A673 (cell line): ENCODE measurements around the gene DNAJC22. TPM values are rescaled to one million over a fixed set of nuclear protein-coding genes. Genes with fewer than 3 reads are reported as not detected.

Experiments used
- BruUV-seq: library from RNA; stranded (reverse); fragments of 400-500 nt; replicated peaks from 2 replicates; lab custom pipeline; 2021; lab: Mats Ljungman, UMichigan
- CTCF ChIA-PET: fragments of 300-600 bp; sonication (Branson Sonifier 250); formaldehyde crosslinking; loops from one replicate; lab custom pipeline; 2022; ENCODE audit warnings: antibody characterized with exemption; lab: Charles Lee
- POLR2A ChIA-PET: fragments of 300-600 bp; sonication (Branson Sonifier 250); formaldehyde crosslinking; loops from one replicate; lab custom pipeline; 2022; ENCODE audit warnings: antibody characterized with exemption; ENCODE audit not compliant: low non-redundant PET; lab: Charles Lee
- DNase-seq: peaks from one replicate; pipeline ENCODE4 v3.0.0-alpha.2; 2015; ENCODE audit warnings: low spot score
- H3K27ac ChIP-seq: fragments of 200-600 bp; sonication (generic); 2 replicates; pipeline ENCODE4 v1.5.1; 2016; ENCODE audit warnings: mixed run types, low read depth, mild to moderate bottlenecking, mixed read lengths, antibody characterized with exemption, low read length; ENCODE audit not compliant: poor library complexity, severe bottlenecking
- H3K27me3 ChIP-seq: fragments of 200-600 bp; sonication (generic); replicated peaks from 2 replicates; pipeline ENCODE4 v1.6.1; 2017; ENCODE audit warnings: mixed run types, low read depth, mild to moderate bottlenecking, mixed read lengths, antibody characterized with exemption, low read length; ENCODE audit not compliant: insufficient read depth, poor library complexity
- H3K36me3 ChIP-seq: fragments of 200-600 bp; sonication (generic); 2 replicates; pipeline ENCODE4 v1.6.1; 2016; ENCODE audit warnings: mixed run types, mild to moderate bottlenecking, mixed read lengths, antibody characterized with exemption, low read length; ENCODE audit not compliant: insufficient read depth, poor library complexity, severe bottlenecking
- H3K4me1 ChIP-seq: fragments of 200-600 bp; sonication (generic); 2 replicates; pipeline ENCODE4 v1.6.1; 2017; ENCODE audit warnings: mixed run types, mild to moderate bottlenecking, mixed read lengths, antibody characterized with exemption, low read length; ENCODE audit not compliant: insufficient read depth, poor library complexity, severe bottlenecking
- H3K4me3 ChIP-seq: fragments of 200-600 bp; sonication (generic); 2 replicates; pipeline ENCODE4 v1.5.1; 2016; ENCODE audit warnings: low read depth, mixed run types, mild to moderate bottlenecking, mixed read lengths, low read length; ENCODE audit not compliant: poor library complexity, severe bottlenecking
- H3K9me3 ChIP-seq: fragments of 200-600 bp; sonication (generic); 2 replicates; pipeline ENCODE4 v1.6.1; 2016; ENCODE audit warnings: mixed run types, low read depth, mild to moderate bottlenecking, mixed read lengths, antibody characterized with exemption, low read length; ENCODE audit not compliant: poor library complexity, severe bottlenecking
- EZH2 ChIP-seq: fragments of 200-600 bp; sonication (generic); IDR thresholded peaks from 2 replicates; pipeline ENCODE4 v1.6.1; 2017; ENCODE audit warnings: borderline replicate concordance, low read depth, mild to moderate bottlenecking, mixed read lengths, antibody characterized with exemption, low read length; ENCODE audit not compliant: poor library complexity, severe bottlenecking
- intact Hi-C: fragments of 100-400 bp; cut with micrococcal nuclease; formaldehyde crosslinking; loops from one replicate; pipeline ENCODE4 v1.10.0; 2022; ENCODE audit not compliant: unreplicated experiment
- total RNA-seq: library from RNA; stranded (reverse); gene quantifications from 2 replicates; pipeline ENCODE4 v1.2.3, GENCODE V29; 2021
- TF ChIP-seq, protein P1 (sequence below): fragments of 300-800, 200-600 bp; sonication (generic); conservative IDR thresholded peaks from 2 replicates; pipeline ENCODE4 v1.5.1; 2017; ENCODE audit warnings: low read depth, mild to moderate bottlenecking, antibody characterized with exemption, low read length, moderate library complexity, mixed read lengths

DNAJC22 gene
- total RNA-seq, 1 experiment from 2014 or later = 1.9 TPM

GRCh38 chr12:49301760-49302159, 44.9 kb upstream of the DNAJC22 start:
- intact Hi-C loops = no loop called here
- POLR2A ChIA-PET = no interaction called here
- DNase-seq = no peak
- TF ChIP-seq, protein P1, sequence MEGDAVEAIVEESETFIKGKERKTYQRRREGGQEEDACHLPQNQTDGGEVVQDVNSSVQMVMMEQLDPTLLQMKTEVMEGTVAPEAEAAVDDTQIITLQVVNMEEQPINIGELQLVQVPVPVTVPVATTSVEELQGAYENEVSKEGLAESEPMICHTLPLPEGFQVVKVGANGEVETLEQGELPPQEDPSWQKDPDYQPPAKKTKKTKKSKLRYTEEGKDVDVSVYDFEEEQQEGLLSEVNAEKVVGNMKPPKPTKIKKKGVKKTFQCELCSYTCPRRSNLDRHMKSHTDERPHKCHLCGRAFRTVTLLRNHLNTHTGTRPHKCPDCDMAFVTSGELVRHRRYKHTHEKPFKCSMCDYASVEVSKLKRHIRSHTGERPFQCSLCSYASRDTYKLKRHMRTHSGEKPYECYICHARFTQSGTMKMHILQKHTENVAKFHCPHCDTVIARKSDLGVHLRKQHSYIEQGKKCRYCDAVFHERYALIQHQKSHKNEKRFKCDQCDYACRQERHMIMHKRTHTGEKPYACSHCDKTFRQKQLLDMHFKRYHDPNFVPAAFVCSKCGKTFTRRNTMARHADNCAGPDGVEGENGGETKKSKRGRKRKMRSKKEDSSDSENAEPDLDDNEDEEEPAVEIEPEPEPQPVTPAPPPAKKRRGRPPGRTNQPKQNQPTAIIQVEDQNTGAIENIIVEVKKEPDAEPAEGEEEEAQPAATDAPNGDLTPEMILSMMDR = no peak
- no peak for TF ChIP-seq EZH2
- H3K9me3 ChIP-seq = no peaks in the 10 kb centered on the region
- no TSS peak for BruUV-seq
- no peaks in the 10 kb centered on the region for H3K4me1 ChIP-seq
- no peaks in the 10 kb centered on the region for H3K27me3 ChIP-seq
- no peaks in the 10 kb centered on the region for H3K36me3 ChIP-seq
- H3K4me3 ChIP-seq = no peak overlapping the region
- no peak overlapping the region for H3K27ac ChIP-seq
- CTCF ChIA-PET = no interaction called here

DNA sequence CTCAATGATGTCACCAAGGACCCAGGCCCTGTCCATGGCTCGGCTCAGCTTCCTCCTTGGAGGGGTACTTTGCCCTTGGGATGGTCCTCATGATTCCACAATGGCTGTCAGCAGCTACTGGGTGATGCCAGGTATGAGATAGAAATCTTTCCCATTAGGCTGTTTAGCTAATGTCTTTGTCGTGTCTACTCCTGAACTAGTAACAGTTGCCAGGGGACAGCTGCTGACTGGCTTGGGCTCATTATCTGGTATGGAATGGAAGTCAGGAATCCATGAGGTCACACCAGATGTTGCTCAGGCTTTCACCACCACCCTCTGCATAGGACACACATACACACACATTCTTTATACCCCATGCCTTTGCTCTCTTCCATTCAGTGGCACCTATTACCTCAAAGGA, 42.5 kb upstream of the DNAJC22 start:
- DNase-seq = no peak
- Histone ChIP-seq H3K9me3 (no peaks in the 10 kb centered on the region), H3K36me3 (no peaks in the 10 kb centered on the region), H3K27me3 (no peaks in the 10 kb centered on the region), H3K4me1 (no peaks in the 10 kb centered on the region), H3K4me3 (no peak overlapping the region), H3K27ac (no peak overlapping the region)
- ChIA-PET CTCF (no interaction called here), POLR2A (no interaction called here)
- BruUV-seq = no TSS peak
- TF ChIP-seq, protein P1 = no peak
- intact Hi-C loops = no loop called here

DNA sequence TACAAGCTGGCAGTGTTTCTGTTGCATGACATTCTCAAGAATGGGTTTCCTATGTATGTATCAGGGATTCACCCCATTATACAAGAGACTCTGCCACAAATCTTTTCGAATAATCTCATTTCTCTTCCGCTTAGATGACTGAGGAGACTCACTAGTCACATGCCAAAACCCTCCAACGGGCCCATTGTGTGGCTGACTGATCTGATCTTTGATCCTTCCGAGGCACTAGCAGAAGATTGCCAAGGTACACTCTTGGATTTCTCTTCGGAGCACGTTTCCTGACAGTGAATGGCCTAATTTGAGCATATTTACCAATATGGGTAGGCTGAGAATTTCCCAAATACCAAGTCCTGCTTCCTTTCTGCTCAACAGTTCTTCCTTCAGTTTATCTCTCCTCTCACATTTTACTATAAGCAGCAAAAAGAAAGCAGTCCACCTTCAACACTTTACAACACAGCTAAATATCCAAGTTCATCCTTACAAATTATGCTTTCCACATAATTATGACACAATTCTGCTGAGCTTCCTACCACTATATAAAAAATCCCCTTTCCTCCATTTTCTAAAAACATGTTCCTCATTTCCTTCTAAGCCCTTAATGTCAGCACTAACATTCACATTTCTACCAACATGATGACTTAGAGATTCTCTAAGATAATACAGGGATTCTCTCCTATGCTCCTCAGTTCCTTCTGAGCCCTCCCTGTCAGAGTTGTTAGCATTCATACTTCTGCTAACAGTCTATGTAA, 40.8 kb upstream of the DNAJC22 start:
- Histone ChIP-seq H3K9me3 (no peaks in the 10 kb centered on the region), H3K36me3 (no peaks in the 10 kb centered on the region), H3K27me3 (no peaks in the 10 kb centered on the region), H3K4me1 (no peaks in the 10 kb centered on the region), H3K4me3 (no peak overlapping the region), H3K27ac (no peak overlapping the region)
- intact Hi-C loops = no loop called here
- POLR2A ChIA-PET = no interaction called here
- no peak for TF ChIP-seq EZH2
- TF ChIP-seq, protein P1 = no peak
- DNase-seq = no peak
- BruUV-seq = no TSS peak
- CTCF ChIA-PET = no interaction called here
